NCI-H460 (cell line): ENCODE data around the gene PTTG2. TPM values are rescaled to one million over a fixed set of nuclear protein-coding genes. Genes with fewer than 3 reads are reported as not detected.

Experiments used
- DNase-seq: peaks from one replicate; pipeline ENCODE4 v3.0.0-alpha.2; 2016; ENCODE audit warnings: low read depth; ENCODE audit errors: extremely low read depth
- total RNA-seq: library from RNA; depleted of rRNA; stranded (reverse); fragments of >200 nt; shearing (Covaris generic); gene quantifications from 2 replicates; pipeline ENCODE4 v1.2.3, GENCODE V29; 2014

PTTG2 gene
- total RNA-seq, 1 experiment from 2014 or later, result not detected

- no peak for DNase-seq
Measured at GRCh38 chr4:37982736-37983135, 22.5 kb downstream of the PTTG2 start.

GRCh38 chr4:37983951-37984350 is 23.8 kb downstream of the PTTG2 start:
- DNase-seq, result no peak

DNA sequence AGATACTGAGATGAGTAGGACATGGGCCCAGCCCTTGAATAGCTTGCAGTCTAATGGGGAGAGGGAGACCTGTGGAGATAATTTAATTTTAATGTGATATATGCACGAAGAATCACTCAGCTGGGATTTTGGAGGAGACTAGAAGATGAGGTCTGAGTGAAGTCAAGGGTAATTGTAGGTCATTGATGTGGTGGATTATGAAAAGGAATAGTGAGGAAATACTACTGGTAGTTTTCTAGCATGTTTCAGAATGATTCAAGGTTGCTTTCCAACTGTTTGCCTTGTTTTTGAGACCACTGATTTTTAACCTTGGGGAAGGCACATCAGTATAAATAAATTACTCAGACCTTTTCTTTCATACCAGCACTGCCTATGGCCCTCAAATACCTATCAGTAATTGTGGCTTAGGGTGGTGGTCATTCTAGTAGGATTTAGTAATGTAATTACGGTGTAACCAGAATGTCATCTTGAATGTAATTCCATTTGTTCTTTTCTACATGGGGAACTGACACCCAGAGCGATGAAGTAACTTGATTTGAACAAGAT is 25.6 kb downstream of the PTTG2 start:
- no peak for DNase-seq

- DNase-seq, result no peak
Measured at GRCh38 chr4:37988670-37989069, 28.5 kb downstream of the PTTG2 start.

GRCh38 chr4:37989398-37990260 is 29.4 kb downstream of the PTTG2 start:
- DNase-seq, result no peak

GRCh38 chr4:37990731-37991245 is 30.6 kb downstream of the PTTG2 start:
- no peak for DNase-seq

- no peak for DNase-seq
Measured at GRCh38 chr4:37991623-37992410, 31.6 kb downstream of the PTTG2 start.

DNA sequence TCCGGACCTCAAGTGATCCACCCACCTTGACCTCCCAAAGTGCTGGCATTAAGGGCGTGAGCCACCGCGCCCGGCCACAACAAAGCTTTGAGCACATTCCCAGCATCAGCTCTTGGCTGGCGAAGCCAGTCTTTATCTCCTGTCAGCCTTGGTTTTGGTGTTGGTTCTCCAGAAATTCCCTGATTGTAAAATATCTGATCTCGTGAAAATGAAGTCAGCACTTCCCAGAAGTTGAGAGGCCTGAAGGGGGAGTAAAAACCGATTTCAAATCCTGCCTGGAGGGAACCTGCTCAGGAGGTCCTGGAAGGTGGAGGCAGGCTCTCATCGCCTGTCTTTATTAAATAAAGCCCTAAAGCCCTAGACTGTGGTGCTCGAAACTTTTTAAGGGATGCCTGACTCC is 33.6 kb downstream of the PTTG2 start:
- no peak for DNase-seq

- no peak for DNase-seq
Measured at GRCh38 chr4:37994569-37994968, 34.4 kb downstream of the PTTG2 start.

- DNase-seq, result no peak
Measured at GRCh38 chr4:37995299-37995821, 35.2 kb downstream of the PTTG2 start.

- DNase-seq, result no peak
Measured at GRCh38 chr4:37995981-37996775, 36.0 kb downstream of the PTTG2 start.

GRCh38 chr4:37998226-37998625 is 38.0 kb downstream of the PTTG2 start:
- no peak for DNase-seq

- no peak for DNase-seq
Measured at GRCh38 chr4:37999000-37999716, 39.0 kb downstream of the PTTG2 start.

DNA sequence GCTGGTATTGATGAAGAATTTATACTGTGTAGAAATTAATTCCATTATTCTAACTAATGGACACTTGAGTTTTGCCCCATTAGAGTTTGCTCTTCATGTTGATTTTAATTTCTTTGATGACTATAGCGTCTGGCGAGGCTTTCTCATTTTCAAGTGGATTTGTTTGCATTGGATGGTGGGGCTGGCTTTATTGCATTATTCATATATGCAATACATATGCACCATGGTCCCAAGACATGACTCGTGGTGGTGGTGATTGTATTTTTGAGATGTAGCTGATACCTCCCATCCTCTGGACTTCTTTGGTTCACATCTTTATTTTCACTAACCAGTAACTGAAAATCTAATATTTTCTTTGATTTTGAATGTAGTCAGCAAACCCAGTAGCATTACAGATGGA is 39.8 kb downstream of the PTTG2 start:
- no peak for DNase-seq

DNA sequence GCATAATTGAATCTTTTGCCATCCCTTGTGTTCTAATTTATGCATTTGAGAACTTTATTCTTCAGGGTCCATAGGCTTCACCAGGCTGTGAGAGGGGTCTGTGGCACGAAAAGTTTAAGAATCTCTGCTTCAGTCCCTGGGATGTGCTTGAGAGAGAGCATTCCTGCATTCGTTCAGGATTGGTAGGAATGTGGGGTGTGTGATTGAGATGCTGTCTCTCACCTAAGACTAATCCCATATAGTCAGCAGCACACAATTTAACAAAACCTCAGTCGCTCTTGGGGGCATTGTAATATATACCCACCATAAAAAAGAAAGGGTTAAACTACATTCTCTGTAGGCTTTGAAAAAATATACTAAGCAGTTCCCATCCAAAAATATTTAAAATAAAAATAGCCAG is 41.7 kb downstream of the PTTG2 start:
- DNase-seq, result no peak

DNA sequence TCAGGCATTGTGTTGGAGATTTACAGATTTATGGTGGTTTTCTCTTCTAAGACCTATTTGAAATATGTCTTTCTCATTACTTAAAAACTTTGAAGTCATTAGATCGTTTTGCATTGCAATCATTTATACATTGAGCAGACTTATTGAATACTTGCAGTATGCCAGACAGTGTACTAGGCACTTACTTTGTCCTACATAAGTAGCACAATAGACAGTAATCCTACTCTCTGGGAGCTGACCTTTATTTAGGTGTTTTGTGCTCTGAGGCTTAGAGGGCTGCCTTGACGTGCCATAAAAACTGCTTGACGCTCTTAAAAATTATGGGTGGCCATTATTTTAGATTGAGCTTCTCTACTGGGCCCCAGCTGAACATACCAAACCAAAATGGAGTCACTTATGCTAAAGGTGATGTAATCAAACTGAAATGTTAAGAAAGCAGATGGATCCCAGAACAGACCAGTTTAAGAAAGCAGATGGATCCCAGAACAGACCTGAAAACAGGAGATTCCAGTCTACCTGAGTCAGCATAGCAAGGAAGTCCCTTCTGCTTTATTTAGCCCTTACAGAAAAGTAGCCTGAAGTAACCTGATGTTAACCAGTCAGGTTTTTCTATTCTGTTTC is 42.4 kb downstream of the PTTG2 start:
- DNase-seq, result no peak

DNA sequence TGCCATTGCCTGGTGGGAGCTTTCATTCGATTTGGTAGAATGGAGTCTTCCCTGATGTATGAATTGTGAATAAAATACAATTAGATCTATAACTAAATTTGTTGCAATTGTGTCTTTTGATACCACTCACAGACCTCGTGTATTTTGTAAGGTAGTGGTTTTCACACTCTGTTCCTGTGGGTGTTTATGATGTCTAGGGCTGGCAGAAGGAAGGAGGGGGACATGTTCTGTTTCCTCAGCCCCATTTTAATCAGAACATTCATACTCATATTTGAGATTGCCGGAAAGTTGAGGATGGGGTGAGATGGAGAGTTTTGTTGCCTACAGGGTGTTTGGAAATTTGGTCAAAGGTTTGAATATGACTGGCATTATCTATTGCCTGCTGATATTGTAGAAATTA is 42.9 kb downstream of the PTTG2 start:
- DNase-seq, result no peak

DNA sequence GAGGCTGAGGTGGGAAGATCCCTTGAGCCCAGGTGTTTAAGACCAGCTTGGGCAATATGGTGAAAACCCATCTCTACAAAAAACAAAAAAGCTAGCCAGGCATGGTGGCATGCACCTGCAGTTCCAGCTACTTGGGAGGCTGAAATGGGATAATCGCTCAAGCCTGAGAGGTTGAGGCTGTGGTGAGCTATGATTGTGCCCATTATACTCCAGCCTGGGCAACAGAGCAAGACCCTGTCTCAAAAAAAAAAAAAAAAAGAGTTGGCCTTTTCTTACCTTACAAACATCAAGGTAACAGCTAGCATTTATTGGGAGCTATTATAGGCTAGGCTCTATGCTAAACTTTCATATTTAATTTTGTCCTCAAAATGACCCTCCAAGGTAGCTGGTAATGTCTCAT is 43.4 kb downstream of the PTTG2 start:
- DNase-seq, result no peak

GRCh38 chr4:38004062-38004461 is 43.9 kb downstream of the PTTG2 start:
- no peak for DNase-seq
